Measurements from ENCODE around the gene TRPM5.

Gene TRPM5

DNA sequence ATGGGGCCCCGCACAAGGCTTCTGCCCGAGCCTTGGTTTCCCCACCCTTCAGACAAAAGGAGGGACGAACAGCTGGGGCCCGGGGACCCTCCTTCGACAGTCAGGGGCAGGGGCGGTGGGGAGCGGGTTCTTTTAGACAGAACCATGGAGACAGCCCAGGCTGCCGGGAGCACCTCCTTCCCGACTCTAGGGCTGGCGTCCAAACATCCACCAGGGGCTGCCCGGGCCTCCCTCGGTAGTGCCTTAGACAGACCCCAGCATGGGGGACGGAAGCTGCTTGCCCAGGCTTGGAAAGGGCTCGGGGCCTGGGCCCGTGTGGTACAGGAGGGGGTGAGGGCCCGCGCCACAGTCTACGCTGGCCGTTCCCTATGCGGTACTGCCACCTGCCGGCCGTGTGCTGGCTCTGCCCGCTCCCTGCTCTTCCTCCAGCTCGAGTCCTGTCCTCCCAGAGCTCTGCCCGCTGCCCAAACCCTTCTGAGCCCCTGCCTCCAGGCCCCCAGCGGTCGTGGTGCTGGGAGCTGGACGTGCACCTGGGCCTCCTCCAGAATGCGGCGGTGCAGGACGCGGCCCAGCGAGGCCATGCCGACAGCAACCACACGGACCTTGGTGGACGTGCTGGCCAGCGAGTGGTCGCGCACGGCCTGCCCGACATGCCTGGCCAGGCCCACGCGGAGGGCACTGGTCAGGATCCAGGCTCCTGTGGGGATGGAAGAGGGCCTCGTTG, 23.6 kb downstream of the TRPM5 start:
- peak; percentile 60 for DNase-seq

DNA sequence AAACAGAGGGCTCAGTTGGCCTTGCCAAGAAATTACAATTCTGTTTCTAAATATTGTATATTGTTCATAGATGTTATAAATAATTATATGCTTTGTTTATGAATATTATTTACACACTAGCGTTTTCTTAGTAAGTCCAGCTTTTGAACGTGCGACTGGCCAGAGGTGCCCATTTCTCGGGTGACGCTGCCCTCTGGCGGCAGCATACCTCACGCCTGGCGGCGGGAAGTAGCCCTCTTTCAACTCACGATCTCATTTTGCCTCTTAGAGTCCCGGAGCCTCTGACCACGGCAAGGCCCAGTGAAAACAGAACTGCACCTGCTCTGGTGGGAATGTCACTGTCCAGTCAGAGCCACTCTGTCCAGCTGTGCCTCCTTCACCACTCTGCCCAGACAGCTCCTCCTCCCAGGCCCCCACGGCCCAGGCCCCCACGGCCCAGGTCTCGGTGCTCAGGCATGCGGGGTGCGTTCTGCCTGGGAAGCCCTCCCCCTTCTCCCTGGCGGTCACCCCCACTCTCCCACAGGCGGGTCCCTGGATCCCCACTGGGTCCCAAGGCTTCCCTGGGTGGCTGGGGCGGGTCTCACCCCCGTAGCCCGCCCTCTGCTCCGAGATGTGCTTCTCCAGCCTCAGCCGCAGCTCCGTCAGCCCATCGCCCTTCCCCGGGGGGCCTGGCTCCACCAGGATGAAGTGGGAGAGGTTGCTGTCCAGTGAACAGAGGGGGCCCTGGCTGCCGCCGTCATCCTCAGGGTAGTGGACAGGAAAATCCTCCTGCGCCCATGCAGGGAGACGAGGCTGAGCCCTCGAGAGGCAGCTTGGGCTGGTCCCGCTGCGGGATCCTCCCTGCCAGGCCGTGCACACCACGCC, 24.4 kb downstream of the TRPM5 start:
- DNase-seq: peak; percentile 36

DNA sequence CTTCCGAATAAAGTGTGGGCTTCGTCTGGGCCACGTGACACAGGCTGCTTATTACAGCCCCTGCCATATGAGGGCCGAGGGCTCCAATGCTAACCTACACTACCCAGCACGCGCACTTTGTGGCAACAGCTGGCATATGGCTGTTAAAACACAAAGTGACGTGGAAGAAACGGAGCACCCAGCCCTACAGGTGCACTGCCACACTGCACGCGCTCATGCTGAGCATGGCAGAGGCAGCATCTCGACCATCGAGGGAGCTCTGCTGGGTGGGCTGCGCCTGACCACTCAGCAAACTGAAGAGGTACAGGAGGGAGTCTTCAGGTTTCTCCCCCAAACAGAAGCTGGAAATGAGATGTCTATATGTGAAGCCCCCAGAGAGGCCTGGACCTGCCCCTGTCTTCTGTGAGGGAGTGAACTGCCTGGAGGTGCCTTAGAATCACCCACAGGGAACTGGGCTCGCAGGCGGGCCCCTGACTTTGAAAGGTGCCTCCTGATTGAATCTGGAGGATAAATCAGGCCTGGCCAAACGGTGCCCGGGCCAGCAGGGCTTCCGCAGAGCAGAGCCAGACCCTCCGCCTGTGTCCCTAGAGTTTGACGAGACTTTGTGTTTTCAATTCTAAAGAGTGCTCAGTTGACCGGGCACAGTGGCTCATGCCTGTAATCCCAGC, 25.5 kb downstream of the TRPM5 start:
- no peak for DNase-seq

DNA sequence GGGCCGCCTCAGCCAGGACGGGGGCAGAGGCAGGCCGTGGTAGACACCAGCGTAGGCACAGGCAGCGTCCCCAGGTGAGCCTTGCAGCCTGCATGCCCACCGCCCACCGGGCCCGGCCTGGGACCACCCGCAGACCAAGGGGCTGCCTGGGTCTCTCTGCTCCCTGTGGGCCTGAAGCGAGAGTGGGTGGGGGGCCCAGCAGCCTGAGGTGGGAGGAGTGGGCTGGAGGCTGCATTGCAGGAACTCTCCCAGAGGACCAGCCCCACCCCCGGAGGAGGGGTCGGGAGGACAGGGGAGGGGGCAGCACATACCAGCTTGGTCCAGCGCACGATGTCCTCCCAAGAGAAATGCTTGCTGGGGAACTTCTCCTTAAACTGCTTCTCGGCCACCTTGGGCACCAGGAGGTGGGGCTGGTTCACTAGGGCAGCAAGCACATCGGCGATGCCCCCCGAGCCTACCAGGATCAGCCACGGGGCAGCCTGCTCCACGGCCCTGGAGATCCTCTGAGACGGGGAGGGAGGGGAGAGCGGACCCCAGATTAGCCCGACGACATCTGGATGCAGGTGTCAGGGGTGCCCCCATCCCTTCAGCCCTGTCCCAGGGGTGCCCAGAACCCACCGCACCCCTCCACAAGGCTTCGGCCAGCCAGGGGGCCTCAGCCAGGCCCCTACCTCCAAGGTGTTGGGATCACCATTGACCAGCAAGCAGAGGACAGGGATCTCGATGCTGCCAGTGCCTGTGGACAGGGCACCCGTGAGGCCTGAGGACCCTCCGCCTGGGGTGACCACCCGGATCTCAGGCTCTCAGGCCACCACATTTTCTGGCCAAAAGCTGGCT, 26.2 kb downstream of the TRPM5 start:
- no peak for DNase-seq

DNA sequence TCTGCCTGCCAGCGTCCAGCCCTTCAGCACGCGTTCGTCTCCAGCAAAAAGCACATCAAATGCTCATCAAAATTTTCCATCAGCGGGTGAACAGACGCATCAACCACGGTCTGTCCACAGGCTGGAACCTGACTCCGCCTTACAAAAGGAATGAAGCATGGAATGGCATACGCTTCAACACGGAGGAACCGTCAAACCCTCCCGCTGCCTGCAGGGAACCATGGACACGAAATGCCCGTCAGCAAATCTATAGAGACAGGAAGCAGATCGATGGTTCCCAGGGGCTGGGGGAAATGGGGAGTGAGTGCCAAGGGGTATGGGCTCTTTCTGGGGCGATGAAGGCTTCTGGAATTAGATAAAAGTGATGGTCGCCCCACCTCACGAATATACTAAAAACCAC, 27.5 kb downstream of the TRPM5 start:
- no peak for DNase-seq

DNA sequence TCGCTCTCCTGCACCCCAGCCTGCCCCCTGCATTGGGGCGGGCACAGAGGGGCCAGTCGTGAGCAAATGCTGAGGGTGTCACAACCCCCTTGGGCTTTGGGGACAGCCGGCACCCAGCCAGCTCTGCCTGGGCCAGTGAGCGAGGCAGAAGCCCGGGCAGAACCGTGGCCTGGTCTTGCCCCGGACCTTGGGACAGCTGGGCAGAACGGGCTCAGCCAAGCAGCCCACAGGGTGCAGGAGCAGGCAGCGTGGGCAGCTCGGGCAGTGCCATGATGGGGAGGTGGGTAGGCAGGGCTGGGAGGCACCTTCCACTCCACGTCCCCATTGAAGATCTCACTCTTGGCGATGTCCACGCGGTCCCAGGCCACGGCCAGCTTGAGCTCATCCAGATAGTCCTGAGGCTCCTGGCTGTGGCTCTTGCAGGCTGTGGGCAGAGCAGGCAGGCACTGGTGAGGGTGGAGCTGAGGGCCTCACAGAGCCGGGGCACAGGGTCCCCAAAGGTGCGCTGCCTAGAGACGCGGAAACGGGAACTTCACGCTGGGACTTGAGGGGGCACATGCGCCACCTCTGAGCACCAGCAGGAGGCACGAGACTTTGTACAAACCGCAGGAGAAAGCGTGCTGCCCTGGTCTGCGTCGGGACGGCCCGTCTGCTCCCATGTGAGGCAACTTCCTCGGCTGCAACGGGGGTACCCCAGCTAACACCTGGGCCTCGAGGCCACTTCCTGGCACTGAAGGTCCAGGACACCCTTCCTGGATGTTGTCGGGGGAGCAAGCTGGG, 28.5 kb downstream of the TRPM5 start:
- no peak for DNase-seq

DNA sequence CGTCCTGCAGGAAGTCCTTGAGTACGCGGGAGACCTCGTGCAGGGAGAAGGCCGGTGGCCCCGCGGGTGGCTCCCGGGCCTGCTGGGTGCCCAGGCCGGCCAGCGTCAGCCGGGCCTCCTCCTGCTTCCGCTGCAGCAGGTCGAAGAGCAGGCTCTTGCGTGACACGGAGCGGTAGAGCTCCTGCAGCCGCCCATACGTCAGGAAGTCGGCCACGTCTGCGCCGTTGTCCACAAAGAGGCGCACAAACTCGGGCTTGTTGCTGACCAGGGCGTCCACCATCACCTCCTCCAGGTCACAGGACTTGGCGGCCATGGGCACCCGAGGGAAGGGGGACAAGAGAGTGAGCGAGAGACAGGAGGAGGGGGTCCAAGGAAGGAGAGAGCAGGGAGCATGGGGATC, 29.1 kb downstream of the TRPM5 start:
- no peak for DNase-seq

DNA sequence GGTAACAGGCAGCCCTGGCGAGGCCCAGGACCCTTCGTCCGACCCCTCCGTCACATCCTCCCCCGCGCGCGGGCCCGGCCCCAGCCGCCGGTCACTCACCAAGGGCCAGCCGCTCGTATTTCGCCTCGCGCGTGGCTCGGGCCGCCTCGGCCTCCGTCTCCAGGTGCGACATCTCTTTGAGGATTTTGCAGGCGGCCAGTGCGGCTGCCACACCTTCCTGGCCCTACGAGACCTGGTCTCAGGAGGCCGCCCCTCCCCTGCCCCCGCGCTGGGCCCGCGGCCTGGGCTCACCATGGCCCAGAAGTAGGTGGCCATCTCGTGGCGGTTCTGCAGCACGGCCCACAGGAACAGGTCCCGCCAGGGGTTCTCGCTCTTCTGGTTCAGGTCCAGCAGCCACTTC, 29.7 kb downstream of the TRPM5 start:
- DNase-seq: no peak

DNA sequence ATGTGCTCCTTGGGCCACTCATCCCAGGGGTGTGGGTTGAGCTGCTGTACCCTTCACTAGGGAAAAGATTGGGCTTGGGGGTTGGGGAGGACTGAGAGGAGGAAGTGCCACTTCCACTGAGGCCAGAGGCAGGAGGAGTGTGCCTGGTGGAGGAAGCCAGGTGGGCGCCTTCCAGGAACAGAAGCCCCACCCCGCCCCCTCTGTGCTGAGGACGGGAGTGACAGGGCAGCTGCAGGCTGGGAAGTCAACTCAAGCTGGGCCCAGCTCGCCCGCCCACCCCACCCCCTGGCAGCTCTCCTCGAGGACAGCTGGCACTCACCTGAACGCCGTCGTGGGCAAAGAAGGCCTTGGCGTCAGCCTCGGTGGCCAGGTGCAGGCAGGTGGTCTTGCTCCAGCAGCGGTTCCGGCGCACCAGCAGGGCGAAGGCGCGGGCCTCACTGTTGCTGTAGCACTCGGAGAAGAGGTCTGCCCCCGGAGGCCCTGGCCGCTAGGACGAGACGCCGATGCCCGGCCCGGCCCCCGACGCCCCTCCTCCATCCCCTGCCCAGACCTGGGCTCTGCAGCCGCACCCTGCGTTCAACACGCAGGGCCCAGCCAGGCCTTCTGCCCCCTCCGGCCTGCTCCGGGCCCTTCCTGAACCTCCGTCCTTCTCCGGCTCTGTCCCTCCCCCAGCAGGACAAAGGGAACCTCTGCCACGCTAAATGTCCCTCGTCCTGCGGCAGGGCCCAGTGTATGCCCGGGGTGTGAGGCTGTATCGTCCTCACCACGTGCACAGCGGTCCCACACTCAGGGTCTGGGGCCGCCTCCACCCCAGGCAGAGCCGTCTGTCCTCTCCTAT, 30.4 kb downstream of the TRPM5 start:
- DNase-seq: no peak

DNA sequence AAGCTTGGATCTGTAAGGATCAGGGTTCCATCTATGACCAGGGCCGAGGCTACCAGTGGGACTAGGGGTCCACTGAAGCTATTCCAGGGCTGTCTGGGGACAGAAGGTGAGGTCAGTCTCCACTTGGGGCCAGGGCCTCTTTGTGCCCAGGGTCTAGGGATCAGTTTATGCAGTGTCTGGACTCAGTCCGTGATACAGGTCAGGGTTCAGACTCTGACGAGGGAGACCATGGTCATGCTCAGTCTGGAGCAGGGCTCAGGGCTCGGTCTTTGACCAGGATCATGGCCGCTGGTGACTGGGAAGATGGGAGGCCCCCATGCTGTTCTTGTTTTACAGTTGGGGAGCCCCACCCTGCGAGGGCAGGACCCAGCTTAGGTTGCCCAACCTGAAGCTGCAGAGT, 32.0 kb downstream of the TRPM5 start:
- no peak for DNase-seq

DNA sequence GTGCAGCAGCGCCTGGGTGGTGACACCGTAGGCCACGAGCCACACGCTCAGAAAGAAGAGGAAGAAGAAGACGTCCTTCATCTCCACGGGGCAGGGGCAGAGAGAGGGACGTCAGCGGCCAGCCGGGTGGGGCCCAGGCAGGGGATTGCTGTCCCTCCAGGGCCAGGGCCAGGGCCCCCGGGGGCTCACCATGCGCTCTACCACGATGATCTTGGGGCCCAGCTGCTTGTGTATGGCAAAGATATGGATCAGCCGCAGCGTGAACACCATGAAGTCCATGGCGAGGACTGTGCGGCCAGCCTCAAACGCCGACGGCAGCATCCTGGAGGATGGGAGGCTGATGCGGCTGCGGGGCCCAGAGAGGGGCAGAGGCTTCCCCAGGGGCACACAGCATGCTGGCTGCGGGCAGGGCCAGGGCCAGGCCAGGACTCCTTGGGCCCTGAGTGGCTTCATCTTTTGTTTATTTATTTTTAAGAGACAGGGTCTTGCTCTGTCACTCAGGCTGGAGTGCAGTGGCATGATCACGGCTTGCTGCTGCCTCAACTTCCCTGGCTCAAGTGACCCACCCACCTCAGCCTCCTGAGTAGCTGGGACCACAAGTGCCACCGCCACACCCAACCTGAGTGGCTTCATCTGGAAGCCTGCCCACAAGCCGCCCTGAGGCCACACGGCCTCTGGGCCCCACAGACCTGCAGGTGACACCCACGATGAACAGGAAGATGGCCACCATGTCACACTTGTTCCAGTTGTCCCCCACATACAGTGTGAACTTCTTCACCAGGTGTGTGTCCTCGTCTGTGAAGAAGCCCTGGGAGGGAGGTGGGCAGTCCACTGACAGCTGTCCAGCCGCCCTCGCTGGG, 32.6 kb downstream of the TRPM5 start:
- no peak for DNase-seq

DNA sequence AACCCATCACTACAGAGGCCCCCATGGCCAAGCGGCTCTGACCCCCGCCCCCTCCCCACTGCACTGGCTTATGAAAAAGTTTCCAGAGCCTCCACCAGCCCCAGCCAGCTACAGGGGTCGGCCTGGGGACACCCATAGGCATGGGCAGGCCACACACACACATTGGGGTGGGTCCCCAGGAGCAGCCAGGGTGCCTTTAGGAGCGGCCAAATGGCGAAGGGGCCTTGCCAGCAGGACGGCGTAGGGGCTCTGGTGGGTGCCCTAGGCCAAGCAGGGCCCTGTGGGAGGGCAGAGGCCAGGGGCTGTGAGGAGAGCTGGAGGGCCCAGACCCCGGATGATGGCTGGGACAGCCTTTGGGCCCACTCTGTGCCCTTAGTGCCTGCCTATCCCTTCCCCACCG, 33.7 kb downstream of the TRPM5 start:
- no peak for DNase-seq

DNA sequence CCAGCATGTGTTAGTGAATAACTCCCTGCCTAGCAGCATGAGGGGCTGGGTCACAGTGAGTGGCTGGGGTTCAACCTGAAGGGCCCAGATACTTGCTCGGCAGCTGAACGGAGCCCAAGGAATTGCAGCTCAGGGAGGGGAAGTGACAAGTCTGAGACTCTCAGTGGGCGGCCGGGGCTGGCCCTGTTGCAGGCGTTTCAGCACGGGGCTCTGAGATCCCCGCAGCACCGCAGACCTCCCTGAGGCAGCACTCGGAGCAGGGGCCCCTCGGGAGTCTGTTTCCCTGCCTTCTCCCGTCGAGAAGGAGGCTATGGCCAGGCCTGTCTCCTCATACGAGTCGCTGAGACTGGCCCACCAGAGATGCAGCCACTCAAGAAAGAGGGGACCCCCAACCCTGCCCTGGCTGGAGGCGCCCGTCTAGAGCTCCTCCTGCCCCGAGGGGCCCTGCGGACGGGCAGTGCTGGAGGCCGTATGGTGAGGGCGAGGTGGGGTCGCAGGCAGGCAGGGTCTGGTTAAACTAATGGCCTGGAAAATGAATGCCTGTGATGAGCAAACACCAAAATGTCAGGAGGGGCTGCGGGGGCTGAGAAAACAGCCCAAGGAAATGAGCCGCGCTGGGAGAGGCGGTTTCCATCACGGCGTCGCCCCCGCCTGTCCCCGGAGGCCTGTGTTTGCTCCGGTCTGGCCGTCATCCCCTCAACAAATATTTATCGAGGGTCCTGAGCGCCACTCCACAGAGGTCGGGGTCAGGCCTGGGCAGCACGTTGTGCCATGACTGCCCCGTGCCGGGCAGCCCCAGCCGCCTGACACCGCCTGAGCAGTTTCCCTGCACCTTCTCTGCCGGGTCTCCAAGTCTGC, 34.5 kb downstream of the TRPM5 start:
- no peak for DNase-seq

DNA sequence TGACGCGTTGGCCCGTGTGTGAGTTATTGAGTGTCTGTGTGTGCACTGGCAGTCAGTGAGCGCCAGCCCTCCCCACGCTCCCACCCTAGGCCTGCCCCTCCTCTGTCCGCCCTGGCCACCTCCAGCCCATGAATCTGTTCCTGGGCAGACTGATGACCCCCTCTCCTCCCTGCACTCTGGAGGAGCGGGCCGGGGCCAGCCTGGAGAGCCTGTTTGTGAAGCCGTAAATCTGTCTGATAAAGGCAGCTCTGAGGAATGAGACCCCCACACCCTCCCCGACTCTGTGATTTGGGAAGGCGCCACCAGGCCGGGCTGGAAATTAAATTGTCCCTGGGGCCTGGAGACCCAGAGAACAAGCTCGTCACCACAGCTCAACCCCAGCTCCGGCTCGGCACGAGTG, 35.2 kb downstream of the TRPM5 start:
- no peak for DNase-seq

DNA sequence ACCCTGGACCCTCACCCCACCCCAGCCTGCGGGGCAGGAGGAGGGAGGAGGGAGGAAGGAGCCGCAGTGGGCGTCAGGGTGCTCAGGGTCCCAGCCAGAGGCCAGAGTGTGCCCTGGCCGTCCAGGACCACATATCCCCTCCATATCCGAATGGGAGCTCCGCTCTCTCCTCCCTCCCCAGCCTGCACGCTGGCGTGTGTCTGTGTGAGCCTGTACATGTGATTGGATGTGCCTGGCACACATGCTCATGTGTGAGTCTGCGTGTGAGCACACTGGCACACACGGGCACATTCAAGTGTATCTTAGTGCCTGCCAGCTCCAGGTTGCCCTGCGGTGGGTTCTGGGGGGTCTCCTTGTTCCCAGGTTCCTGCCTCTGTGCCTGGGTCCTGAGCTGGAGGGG, 35.6 kb downstream of the TRPM5 start:
- DNase-seq: no peak

DNA sequence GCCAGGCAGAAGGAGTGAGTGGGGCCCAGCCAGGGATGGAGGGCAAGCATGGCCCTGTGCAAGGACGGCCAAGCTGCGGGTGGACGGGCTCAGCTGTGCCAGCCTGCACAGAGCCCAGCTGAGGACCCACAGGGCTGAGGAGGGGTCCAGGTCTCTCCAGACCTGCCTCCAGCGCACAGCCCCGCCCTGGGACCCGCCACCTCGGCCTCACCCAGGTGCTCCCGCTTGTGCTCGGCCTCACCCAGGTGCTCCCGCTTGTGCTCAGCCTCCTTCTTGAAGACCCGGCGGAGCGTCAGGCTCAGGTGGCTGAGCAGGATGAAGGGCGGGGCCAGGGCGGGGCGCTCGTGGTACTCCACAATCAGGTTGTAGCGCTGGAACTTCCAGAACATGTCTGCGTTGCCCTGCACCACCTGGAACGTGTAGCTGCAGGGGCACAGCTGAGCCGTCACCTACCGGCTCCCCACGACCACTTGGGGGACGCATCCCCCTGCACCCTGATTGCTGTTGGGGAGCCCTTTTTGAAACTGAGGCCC, 37.4 kb downstream of the TRPM5 start:
- DNase-seq: no peak

DNA sequence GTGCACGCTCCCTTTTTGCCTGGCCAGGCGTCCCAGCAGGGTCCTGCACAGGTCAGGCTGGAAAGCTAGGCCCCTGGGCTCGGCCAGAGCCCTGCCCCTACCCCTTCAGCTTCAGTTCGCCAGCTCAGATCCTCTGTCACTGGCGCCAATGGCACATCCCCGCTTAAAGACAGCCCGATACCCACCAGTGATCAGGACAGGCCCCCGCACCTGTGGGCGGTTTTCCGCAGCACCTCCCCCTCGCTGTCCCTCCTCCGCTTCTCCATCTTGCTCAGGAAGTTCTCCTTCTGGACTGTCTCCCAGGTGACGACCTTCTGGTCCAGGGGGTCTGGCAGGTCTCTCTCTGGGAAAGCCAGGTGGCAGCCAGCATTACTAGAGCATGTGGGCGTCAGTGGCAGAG, 37.9 kb downstream of the TRPM5 start:
- no peak for DNase-seq

DNA sequence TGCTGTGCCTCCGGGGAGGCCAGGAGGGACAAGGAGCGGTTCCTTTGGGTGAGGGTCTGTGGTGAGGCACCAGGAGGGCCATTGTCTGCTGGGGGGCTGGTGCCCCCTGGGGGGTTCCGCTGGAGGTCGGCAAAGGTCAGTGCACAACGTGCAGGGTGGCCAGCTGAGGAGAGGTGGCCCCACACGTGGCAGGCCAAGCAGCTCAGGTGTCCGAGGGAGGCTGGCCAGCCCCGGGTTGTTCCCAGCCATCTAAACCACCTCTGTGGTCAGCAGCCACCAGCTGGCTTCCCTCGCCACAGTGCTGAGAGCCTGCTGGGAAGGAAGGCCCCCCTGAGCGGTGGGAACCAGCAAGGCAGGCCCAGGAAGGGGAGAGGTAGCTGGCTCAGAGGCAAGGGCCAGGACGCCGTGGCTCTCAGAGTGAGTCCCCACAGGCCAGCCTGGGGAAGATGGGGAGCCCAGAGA, 39.5 kb downstream of the TRPM5 start:
- no peak for DNase-seq

Data from activated T-cell treated with anti-CD3 and anti-CD28 coated beads for 4 hours (primary cell).